GM19193 (cell line): ENCODE data around the gene ADCY4.

Experiments used
- POLR2A ChIP-seq: IDR thresholded peaks from 4 replicates; pipeline ENCODE4 v1.6.1; 2011; ENCODE audit not compliant: insufficient read depth, insufficient read length; ENCODE audit errors: extremely low read depth

The ADCY4 gene

GRCh38 chr14:24334431-24335291 lies at the start of gene ADCY4:
ADCY4 (minus strand) TSS chr14:24335071; CDS start chr14:24334652, 419 bp downstream.
- no peak for TF ChIP-seq POLR2A

GRCh38 chr14:24384169-24384568 lies 49.3 kb upstream of the ADCY4 start:
- TF ChIP-seq POLR2A = no peak

DNA sequence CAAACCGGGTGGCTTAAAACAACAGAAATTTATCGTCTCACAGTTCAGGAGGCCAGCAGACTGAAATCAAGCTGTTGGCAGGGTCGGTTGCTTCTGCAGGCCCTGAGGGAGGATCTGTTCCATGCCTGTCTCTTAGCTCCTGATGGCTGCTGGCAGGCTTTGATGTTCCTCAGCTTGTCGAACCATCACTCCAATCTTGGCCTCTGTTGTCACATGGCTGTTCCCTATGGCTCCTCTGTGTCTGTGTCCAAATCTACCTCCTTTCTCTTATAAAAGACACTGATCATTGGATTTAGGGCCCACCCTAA lies 47.1 kb upstream of the ADCY4 start:
- no peak for TF ChIP-seq POLR2A

GRCh38 chr14:24381363-24382063 lies 46.6 kb upstream of the ADCY4 start:
- no peak for TF ChIP-seq POLR2A

- no peak for TF ChIP-seq POLR2A
Observed at GRCh38 chr14:24379907-24380730, 45.2 kb upstream of the ADCY4 start.

- TF ChIP-seq POLR2A = no peak
Observed at GRCh38 chr14:24378981-24379906, 44.4 kb upstream of the ADCY4 start.

DNA sequence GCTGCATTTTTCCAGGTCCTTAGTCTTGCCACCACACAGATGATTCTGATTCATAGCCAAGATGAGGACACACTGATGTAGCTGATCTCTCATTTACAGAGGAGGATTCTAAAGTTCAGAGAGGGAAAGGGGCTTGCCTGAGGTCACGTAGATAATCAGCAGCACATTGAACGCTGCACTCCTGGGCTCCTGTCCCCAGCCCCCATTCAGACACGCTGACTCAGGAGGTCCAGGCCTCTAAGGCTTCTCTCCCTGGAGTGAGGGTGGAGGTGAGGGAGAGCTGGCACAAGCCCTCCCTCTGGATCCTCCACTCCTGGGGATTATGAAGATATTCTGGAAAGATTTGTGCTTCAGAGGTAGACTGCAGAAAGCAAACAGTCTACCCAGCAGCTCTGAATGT lies 43.5 kb upstream of the ADCY4 start:
- no peak for TF ChIP-seq POLR2A

- no peak for TF ChIP-seq POLR2A
Observed at GRCh38 chr14:24377657-24378056, 42.8 kb upstream of the ADCY4 start.

GRCh38 chr14:24377126-24377525 lies 42.3 kb upstream of the ADCY4 start:
- TF ChIP-seq POLR2A = no peak

DNA sequence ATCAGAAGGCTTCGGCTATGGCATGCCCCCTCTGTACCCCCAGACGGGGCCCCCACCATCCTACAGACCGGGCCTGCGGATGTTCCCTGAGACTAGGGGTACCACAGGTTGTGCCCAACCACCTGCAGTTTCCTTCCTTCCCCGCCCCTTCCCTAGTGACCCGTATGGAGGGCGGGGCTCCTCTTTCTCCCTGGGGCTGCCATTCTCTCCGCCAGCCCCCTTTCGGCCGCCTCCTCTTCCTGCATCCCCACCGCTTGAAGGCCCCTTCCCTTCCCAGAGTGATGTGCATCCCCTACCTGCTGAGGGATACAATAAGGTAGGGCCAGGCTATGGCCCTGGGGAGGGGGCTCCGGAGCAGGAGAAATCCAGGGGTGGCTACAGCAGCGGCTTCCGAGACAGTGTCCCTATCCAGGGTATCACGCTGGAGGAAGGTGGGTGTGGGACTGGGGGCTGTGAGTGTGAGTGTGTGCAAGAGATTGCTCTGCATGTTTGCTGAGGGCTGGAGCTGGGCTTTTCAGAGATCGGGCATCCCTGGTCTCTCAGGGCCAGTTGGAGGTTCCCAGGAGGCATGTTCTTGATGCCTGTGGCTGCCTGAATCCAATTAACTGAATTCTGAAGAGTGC lies 41.7 kb upstream of the ADCY4 start:
- TF ChIP-seq POLR2A = no peak

DNA sequence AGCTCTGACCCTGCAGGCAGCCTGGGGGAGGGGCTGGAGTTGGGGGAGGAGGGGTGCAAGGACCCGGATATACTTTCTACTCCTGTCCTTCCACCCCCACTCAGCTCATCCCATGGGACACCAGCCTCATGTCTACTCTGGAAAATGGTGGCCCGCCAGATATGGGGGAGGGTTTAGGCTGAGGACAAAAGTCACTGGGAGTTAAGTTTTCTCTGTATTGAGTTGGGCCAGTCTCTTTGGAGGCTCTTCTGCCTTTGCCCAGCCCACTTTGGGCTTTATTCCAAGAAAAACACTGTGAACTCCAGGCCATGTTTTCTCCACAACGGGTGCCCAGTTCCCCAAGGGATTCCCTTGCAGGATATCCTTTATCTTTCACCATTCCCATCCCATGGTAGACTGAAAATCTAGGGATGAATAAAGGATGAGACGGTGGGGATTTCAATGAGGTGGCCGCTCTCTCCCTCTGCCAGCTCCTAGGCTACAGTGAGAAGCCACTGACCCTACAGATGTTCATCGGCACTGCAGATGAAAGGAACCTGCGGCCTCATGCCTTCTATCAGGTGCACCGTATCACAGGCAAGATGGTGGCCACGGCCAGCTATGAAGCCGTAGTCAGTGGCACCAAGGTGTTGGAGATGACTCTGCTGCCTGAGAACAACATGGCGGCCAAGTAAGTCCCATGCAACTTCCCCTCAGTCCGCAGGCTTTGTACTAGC lies 38.0 kb upstream of the ADCY4 start:
- TF ChIP-seq POLR2A = no peak

DNA sequence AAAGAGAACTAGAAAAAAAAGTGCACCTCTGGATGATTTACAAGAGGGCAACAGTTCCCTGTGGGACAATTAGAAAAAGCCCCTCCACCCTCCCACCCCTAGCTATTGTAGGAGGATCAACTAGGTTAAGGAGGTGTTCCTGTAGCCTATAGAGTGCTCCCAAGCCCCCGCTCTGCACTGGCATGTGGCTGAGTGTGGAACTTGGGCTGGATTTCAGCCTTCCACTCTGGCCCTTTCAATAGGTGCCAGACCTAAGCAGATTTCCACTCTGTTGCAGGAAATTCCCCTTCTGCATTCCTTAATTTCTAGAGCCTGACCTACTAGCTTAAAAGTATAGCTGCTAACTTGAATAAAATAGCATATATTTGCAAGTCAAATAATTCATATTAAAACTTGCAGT lies 35.9 kb upstream of the ADCY4 start:
- no peak for TF ChIP-seq POLR2A
